Measurements from ENCODE around the gene NEK1. TPM values are rescaled to one million over a fixed set of nuclear protein-coding genes. Genes with fewer than 3 reads are reported as not detected.
"Not testable (repeated sequence)": the region's sequence is repeated elsewhere in the genome, so short reads cannot be mapped to it uniquely, and the experiment has no call there.

The NEK1 gene
- total RNA-seq, 1 experiment from 2014 or later, result 12.3 TPM

- not testable (repeated sequence) for H4K8ac ChIP-seq (replicated peaks; ENCODE audit: insufficient read length, low read depth, low read length); H2AK5ac ChIP-seq (ENCODE audit: insufficient read length, low read length); H2BK120ac ChIP-seq (ENCODE audit: low read depth, low read length, poor library complexity, severe bottlenecking); H3K79me2 ChIP-seq (ENCODE audit: insufficient read depth, low read length); H3K23me2 ChIP-seq (ENCODE audit: insufficient read length, low read depth, low read length, poor library complexity, severe bottlenecking); H2BK5ac ChIP-seq (ENCODE audit: insufficient read length, low read length); H3K27me3 Mint-ChIP-seq (ENCODE audit: low read depth); H3K18ac ChIP-seq (ENCODE audit: insufficient read length, low read depth, low read length); H3K27ac ChIP-seq (ENCODE audit: insufficient read length, low read depth, low read length); H3K27ac Mint-ChIP-seq; H3K4ac ChIP-seq (ENCODE audit: low read depth, low read length); H3K9me3 ChIP-seq (ENCODE audit: control insufficient read depth, low read depth, low read length); H2BK12ac ChIP-seq (ENCODE audit: insufficient read length, low read depth, low read length); DNase-seq; H3K79me1 ChIP-seq (ENCODE audit: insufficient read depth, low read depth, low read length, poor library complexity, severe bottlenecking); H4K5ac ChIP-seq (ENCODE audit: insufficient read length, low read depth, low read length); H3T11ph ChIP-seq (ENCODE audit: low read length); H2BK20ac ChIP-seq (ENCODE audit: low read depth, low read length, poor library complexity, severe bottlenecking); H3K4me1 Mint-ChIP-seq; H4K20me1 ChIP-seq (ENCODE audit: control insufficient read depth, insufficient read depth, insufficient read length); H3K9ac ChIP-seq (ENCODE audit: extremely low read depth, insufficient read length, low read length); H3K4me2 ChIP-seq (ENCODE audit: insufficient read depth, insufficient read length, low read length); H2BK15ac ChIP-seq (ENCODE audit: low read depth, low read length); H2AFZ ChIP-seq (ENCODE audit: low read length); H3K56ac ChIP-seq (ENCODE audit: insufficient read length, low read depth, low read length); H3K27me3 ChIP-seq (ENCODE audit: insufficient read depth, low read length); H3K4me3 Mint-ChIP-seq; H3K14ac ChIP-seq (ENCODE audit: insufficient read depth, low read length); H3K4me1 ChIP-seq (ENCODE audit: insufficient read depth, low read length); H3K23ac ChIP-seq (ENCODE audit: insufficient read length, low read depth, low read length); H4K91ac ChIP-seq (ENCODE audit: insufficient read length, low read depth, low read length)
- no CpG with 5 or more reads among the region's 3 CpGs for WGBS (ENCODE audit: extremely low coverage, insufficient read length, low lambda C conversion rate)
- Mint-ChIP-seq H3K9me3 (peaks cover 0 to 20% of the 10 kb centered on the region in 2 experiments), H3K36me3 (ENCODE audit: insufficient read depth in 1 of 3, low read depth in 3 of 3) (peaks cover 20 to 29% (median 25%) of the 10 kb centered on the region in 3 experiments)
Measured at GRCh38 chr4:169494234-169494633, 118.1 kb downstream of the NEK1 start.

Measured in H9 (cell line).